HUES6 (cell line): ENCODE results near the gene UBE2D2.
A peak's percentile ranks its signal among the peaks of the same experiment; 100 is the strongest.

Experiments used
- H3K27ac ChIP-seq: 2 replicates; pipeline ENCODE4 v1.7.0; 2013; ENCODE audit warnings: low read depth, mild to moderate bottlenecking, low read length, inconsistent platforms
- H3K27me3 ChIP-seq: 2 replicates; pipeline ENCODE4 v1.6.1; 2013; ENCODE audit warnings: low read length; ENCODE audit not compliant: control insufficient read depth, insufficient read depth
- H3K36me3 ChIP-seq: 2 replicates; pipeline ENCODE4 v1.6.1; 2013; ENCODE audit warnings: low read length; ENCODE audit not compliant: control insufficient read depth, insufficient read depth
- H3K4me1 ChIP-seq: 2 replicates; pipeline ENCODE4 v1.6.1; 2013; ENCODE audit warnings: low read length; ENCODE audit not compliant: control insufficient read depth, insufficient read depth
- H3K4me3 ChIP-seq: 2 replicates; pipeline ENCODE4 v1.5.1; 2013; ENCODE audit warnings: low read depth, low read length
- H3K9ac ChIP-seq: one replicate; pipeline ENCODE4 v1.6.1; 2013; ENCODE audit warnings: mild to moderate bottlenecking, low read length
- H3K9me3 ChIP-seq: 2 replicates; pipeline ENCODE4 v1.6.1; 2013; ENCODE audit warnings: low read depth, low read length; ENCODE audit not compliant: control insufficient read depth, insufficient read depth

UBE2D2 gene

DNA sequence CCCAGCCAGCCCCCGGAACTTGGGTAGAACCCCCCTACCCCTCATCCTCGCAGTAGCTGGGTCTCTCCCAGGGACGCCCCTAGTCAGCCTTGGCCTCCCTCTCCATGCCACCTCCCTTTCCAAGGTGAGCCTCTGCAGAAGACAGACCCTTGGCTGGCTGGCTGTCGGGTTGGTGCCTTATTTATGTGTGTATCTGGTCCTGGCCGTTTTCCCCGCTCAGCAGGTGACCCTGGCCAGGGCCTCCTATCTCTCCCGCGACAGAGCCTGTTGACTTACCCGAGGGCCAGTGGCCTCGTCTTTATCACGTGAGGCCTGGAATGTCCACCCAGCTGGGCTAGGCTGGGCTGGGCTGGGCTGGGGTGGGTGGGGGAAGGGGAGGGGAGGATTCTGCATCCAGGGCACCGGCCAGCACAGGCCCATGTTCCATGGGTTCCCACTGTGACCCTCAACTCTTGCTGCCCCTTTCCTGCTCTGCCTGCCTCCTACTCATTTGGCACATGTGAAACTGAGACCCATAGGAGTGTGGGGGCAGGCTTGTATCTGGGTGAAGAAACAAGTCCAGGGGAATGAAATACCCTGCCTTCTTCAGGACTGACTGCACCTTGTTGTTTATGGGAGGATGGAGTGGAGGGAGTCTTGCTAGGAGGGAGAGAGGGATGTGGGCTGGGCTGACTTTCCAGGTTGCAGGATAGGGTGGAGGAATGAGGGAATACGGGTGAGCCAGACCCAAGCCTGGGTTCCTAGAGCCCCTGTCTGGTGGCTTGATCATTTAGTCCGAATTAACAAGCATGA is 90.1 kb downstream of the UBE2D2 start:
- peak overlapping the region; percentile 83; the same call in 1 of the 2 replicates for H3K27ac ChIP-seq
- H3K9me3 ChIP-seq, result no peaks in the 10 kb centered on the region
- peak overlapping the region; percentile 88 for H3K4me3 ChIP-seq
- peaks cover 13% of the 10 kb centered on the region for H3K27me3 ChIP-seq
- H3K9ac ChIP-seq, result peak overlapping the region; percentile 94
- H3K36me3 ChIP-seq, result no peaks in the 10 kb centered on the region; the same call in 1 of the 2 replicates
- peaks cover 62% of the 10 kb centered on the region for H3K4me1 ChIP-seq

DNA sequence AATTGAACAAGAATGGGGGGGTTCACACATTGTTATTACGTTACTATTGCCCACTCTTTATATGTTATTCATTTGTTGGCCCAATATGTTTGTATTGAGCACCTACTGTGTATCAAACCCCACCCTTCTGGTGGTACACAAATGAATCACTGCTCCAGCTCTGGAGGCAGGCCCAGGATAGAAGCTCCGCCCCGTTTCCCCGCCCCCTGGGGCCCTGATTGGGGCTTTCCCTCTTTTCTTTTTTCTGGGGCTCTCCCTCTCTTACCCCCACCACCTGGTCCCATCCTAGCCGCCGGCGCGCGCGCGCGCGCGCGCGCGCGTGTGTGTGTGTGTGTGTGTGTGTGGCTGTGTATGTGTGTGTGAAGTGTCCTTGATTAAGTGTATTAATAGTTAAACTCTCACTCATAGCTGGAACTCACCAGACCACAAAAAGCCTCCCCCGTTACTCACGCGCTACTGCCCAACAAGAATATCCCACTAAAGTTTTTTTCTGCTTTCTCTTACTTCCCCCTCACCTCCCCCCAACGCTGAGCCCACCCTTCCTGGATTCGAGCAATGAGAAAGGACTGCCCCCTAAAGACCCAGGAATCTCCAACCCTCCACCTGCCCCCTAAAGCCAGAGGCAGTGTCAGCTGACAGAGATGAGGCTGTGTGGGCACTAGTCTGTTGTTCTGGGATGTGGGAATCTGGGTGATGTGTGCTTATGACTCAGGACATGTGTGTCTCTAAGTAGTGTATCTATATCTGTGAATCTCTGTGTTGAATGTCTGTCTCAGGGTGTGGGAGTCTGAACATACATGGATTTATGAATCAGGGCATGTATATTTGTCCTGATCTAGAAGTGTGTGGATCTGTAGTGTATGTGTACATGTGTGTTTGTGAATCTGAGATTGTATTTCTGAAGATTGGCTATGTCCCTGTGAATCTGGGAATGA is 91.0 kb downstream of the UBE2D2 start:
- H3K4me3 ChIP-seq, result peak overlapping the region; percentile 88
- peaks cover 2% of the 10 kb centered on the region; the same call in 1 of the 2 replicates for H3K36me3 ChIP-seq
- no peak overlapping the region for H3K27ac ChIP-seq
- H3K4me1 ChIP-seq, result peaks cover 60% of the 10 kb centered on the region
- H3K9me3 ChIP-seq, result no peaks in the 10 kb centered on the region
- peaks cover 4% of the 10 kb centered on the region; the same call in 1 of the 2 replicates for H3K27me3 ChIP-seq
- no peak overlapping the region for H3K9ac ChIP-seq

DNA sequence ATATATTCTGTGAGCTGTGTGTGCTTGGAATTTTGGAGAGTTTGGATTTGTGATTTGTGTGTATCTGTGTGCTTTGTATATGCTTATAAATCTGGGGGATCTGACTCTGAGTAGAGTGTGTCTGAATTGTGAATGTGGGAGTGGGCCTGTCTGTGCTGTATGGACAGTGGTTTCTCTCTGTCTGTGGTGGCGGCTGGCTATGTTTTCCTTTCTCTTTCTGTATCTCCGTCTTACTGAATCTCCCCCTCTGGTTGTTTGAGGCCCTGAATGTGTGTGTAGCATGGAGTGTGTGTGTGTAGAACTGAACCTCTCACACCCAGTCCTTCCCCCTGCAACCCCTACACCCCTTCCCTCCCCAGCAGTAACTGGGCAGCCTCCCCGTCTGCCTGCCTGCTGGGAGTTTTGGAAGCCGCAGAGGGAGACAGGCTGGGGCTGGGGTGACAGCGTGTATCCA is 91.7 kb downstream of the UBE2D2 start:
- H3K9me3 ChIP-seq, result no peaks in the 10 kb centered on the region
- no peaks in the 10 kb centered on the region for H3K27me3 ChIP-seq
- H3K4me1 ChIP-seq, result peaks cover 62% of the 10 kb centered on the region
- peaks cover 3% of the 10 kb centered on the region; the same call in 1 of the 2 replicates for H3K36me3 ChIP-seq
- H3K27ac ChIP-seq, result no peak overlapping the region
- H3K9ac ChIP-seq, result no peak overlapping the region
- peak overlapping the region; percentile 29; the same call in 1 of the 2 replicates for H3K4me3 ChIP-seq

DNA sequence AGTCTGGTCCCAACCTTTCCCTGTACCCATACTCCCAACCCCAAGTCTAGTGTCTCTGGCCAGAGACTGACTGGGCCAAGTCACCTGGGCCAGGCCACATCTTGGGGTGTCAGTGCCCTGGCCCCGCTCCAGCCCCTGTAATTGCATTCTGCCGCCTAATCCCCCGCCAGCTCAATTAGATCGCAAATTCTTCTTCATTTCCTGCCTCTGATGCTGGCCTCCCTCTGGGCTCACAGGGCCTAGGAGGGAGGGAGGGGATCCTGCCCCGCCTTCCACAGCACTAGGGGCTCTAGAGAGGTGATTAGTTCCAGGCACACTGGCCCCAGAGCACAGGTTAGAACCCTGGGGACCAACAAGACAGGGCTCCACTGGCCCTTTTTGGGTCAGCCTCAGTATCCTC is 92.5 kb downstream of the UBE2D2 start:
- Histone ChIP-seq H3K36me3 (peaks cover 3% of the 10 kb centered on the region; the same call in 1 of the 2 replicates), H3K4me3 (peak overlapping the region; percentile 28; the same call in 1 of the 2 replicates), H3K9me3 (no peaks in the 10 kb centered on the region), H3K27ac (no peak overlapping the region), H3K27me3 (no peaks in the 10 kb centered on the region), H3K4me1 (peaks cover 70% of the 10 kb centered on the region), H3K9ac (no peak overlapping the region)

DNA sequence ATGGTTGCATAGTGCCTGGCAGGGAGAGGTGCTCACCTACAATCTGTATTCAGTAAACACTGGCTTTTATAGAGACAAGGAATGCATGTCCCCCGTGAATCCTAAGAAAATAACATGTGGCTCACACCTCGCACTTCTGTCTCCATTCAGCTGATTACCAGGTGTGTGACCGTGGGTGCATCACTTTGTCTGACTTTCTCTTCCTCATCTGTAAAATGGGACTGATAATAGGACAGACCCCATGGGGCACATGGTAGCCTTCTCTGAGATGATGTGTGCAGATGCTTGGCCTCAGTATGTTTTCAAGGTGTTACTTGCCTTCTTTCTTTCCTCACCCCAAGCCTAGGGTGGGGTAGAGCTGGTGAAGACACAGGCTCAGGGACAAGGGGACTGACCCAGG is 93.3 kb downstream of the UBE2D2 start:
- H3K27me3 ChIP-seq, result no peaks in the 10 kb centered on the region
- no peak overlapping the region for H3K27ac ChIP-seq
- no peaks in the 10 kb centered on the region for H3K9me3 ChIP-seq
- no peak overlapping the region for H3K4me3 ChIP-seq
- no peak overlapping the region for H3K9ac ChIP-seq
- H3K36me3 ChIP-seq, result peaks cover 3% of the 10 kb centered on the region; the same call in 1 of the 2 replicates
- H3K4me1 ChIP-seq, result peaks cover 79% of the 10 kb centered on the region

DNA sequence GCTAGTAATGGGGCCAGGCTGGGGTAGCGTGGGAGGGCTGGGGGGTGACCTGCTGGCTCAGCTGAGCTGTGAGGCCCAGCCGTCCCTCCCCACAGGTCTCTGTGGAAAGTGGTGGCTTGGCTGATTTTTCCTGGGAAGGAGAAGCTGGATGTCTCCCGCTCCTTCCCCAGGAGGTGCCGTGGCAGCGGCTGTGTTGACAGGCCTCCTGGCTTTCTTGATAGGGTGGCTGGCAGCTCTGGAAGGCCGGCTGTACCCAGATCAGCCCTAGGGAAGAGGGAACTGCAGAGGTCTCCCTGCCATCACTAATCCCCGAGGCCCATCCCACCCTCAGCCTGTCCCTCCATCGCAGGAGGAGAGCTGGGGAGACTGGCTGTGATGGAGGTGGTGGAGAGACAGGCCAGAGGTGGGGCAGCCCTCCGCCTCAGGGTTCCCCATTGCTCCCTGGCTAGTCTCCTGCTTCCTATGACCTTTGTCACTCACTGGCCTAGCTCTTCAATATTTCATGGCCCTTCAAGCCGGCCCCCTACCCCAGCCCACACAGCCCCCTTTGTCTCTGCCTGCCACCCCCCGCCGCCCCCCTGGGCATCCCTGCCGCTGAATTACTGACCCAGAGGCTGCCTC is 93.8 kb downstream of the UBE2D2 start:
- peak overlapping the region; percentile 2 for H3K9ac ChIP-seq
- no peaks in the 10 kb centered on the region for H3K9me3 ChIP-seq
- H3K27me3 ChIP-seq, result no peaks in the 10 kb centered on the region
- peaks cover 84% of the 10 kb centered on the region for H3K4me1 ChIP-seq
- H3K36me3 ChIP-seq, result peaks cover 3% of the 10 kb centered on the region; the same call in 1 of the 2 replicates
- H3K27ac ChIP-seq, result no peak overlapping the region
- peak overlapping the region; percentile 8; the same call in 1 of the 2 replicates for H3K4me3 ChIP-seq

DNA sequence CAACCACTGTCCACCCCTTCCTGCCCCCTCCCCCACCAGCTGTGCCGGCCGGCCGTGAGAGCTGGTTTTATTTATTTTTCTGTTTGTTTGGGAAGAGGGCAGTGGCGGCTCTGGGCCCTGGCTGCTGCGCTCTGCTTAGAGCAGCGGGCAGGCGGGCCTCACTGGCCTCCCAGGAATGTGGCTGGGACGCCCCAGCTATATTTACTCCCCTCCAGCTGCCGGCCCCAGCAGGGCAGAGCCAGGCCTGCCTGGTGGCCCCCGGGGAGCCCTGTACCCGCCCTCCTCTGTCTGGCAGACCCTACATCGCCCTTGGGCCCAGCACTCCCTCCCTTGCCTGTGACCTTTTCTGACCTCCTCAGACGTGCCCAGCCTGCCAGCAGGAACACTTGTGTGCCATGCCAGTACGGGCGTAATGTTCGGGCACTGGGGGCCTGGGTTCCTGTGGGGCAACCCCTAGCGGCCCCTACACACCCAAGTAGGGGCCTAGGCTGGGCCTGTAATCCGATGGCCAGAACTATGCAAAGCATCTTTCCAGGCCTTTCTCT is 94.7 kb downstream of the UBE2D2 start:
- H3K4me1 ChIP-seq, result peaks cover 88% of the 10 kb centered on the region
- H3K4me3 ChIP-seq, result no peak overlapping the region
- H3K9me3 ChIP-seq, result no peaks in the 10 kb centered on the region
- no peaks in the 10 kb centered on the region for H3K27me3 ChIP-seq
- no peak overlapping the region for H3K9ac ChIP-seq
- no peak overlapping the region for H3K27ac ChIP-seq
- H3K36me3 ChIP-seq, result peaks cover 3% of the 10 kb centered on the region; the same call in 1 of the 2 replicates

DNA sequence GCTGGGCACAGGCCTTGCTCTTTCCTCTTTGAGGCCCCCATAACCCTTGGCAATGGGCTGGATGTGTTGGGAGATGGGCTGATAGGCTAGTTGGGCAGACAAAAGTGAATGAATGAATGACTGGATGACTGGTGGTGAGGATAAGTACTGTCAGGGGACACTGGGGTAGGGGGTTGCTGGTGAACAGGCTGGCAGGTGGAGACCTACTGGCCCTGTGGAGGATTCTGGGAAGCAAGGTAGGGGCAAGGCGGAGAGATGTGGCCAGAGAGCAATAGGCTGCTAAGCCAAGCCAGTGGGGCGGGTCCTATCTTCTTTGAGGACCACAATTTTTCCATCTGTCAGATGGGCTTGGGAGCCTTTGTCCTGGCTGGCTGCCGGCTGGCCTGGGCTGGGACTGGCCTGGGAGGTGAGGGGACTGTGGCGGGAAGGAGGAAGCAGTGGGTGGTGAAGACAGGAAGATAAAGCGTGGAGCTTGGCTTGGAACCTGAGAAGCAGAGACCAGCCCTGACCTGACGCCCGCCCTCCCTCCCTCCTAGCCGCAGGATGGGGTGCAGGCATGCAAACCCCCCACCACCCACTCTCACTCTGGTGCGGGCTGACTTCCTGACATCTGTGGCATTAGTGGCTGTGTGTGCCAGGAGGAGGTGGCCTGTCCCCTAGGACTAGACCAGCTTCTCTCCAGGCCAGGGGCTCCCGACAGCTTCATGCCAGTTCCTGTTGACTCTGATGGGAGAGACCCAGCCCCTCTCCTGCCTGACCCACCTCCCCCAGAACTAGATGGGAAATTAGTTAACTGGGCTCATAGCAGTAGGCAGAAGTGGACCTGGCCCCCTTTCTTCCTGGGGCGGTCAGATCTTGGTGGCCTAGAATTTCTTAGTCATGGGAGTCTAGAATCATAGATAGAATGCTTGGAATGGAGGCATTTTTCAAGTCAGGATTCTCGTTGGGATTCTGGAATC is 96.5 kb downstream of the UBE2D2 start:
- Histone ChIP-seq H3K4me3 (no peak overlapping the region; the same call in 1 of the 2 replicates), H3K27me3 (no peaks in the 10 kb centered on the region), H3K4me1 (peaks cover 82% of the 10 kb centered on the region), H3K9me3 (no peaks in the 10 kb centered on the region), H3K9ac (no peak overlapping the region), H3K36me3 (peaks cover 7% of the 10 kb centered on the region; the same call in 1 of the 2 replicates), H3K27ac (no peak overlapping the region)

DNA sequence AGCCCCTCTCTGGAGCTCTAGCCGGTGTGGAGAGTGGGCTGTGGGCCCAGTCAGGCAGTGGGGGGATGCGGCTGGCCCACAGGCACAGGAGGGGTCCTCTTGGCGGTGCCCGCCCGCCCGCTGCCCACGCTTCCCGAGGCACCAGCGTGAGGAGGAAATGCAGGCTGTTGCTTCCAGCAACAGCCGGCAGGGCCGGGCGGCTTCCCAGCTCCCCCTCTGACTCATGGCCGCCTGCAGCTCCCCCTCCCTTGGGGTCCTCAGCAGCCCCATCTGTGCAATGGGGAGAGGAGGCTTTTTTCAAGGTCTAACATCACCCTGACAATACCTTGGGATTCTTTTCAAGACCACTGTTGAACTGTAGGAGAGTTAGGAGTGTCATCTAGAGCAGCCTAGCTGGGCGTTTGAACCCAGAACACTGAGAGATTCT is 97.4 kb downstream of the UBE2D2 start:
- Histone ChIP-seq H3K9ac (no peak overlapping the region), H3K4me1 (peaks cover 82% of the 10 kb centered on the region)

More for the DNA sequence above, 97.4 kb downstream of the UBE2D2 start:
- Histone ChIP-seq H3K36me3 (peaks cover 7% of the 10 kb centered on the region; the same call in 1 of the 2 replicates), H3K4me3 (peak overlapping the region; percentile 4; the same call in 1 of the 2 replicates), H3K27me3 (no peaks in the 10 kb centered on the region), H3K27ac (no peak overlapping the region), H3K9me3 (no peaks in the 10 kb centered on the region)
